NCI-H526 treated with DMSO at 0.1 percent for 48 hours (cell line): ENCODE data around the gene PPP1R14B.
"Not testable (repeated sequence)": the region's sequence is repeated elsewhere in the genome, so short reads cannot be mapped to it uniquely, and the experiment has no call there.

Source experiments
- DNase-seq: peaks from one replicate; lab custom pipeline; 2025; lab: John Stamatoyannopoulos, UW

The PPP1R14B gene

GRCh38 chr11:64260147-64260708, 13.5 kb upstream of the PPP1R14B start:
- DNase-seq: no peak

GRCh38 chr11:64259533-64260067, 12.9 kb upstream of the PPP1R14B start:
- DNase-seq: no peak

- DNase-seq: no peak
Measured at GRCh38 chr11:64258946-64259532, 12.3 kb upstream of the PPP1R14B start.

GRCh38 chr11:64258356-64258755, 11.6 kb upstream of the PPP1R14B start:
- DNase-seq: no peak

- DNase-seq: no peak
Measured at GRCh38 chr11:64256300-64256699, 9.6 kb upstream of the PPP1R14B start.

GRCh38 chr11:64255135-64256128, 8.7 kb upstream of the PPP1R14B start:
- no peak for DNase-seq

GRCh38 chr11:64254326-64254725, 7.6 kb upstream of the PPP1R14B start:
- no peak for DNase-seq

GRCh38 chr11:64253481-64253880, 6.7 kb upstream of the PPP1R14B start:
- no peak for DNase-seq

GRCh38 chr11:64253043-64253442, 6.3 kb upstream of the PPP1R14B start:
- DNase-seq: no peak

- no peak for DNase-seq
Measured at GRCh38 chr11:64252003-64252872, 5.5 kb upstream of the PPP1R14B start.

GRCh38 chr11:64251753-64252002, 4.9 kb upstream of the PPP1R14B start:
- no peak for DNase-seq

- DNase-seq: no peak
Measured at GRCh38 chr11:64251016-64251752, 4.4 kb upstream of the PPP1R14B start, which contains the start of gene PLCB3. TSS of gene PLCB3 (plus strand) at chr11:64251530. CDS start at chr11:64251650, 120 bp downstream.

GRCh38 chr11:64250415-64251015, 3.8 kb upstream of the PPP1R14B start:
- no peak for DNase-seq

- DNase-seq: peak; percentile 12
Measured at GRCh38 chr11:64249563-64250414, 3.0 kb upstream of the PPP1R14B start.

- no peak for DNase-seq
Measured at GRCh38 chr11:64249038-64249437, 2.3 kb upstream of the PPP1R14B start.

- DNase-seq: no peak
Measured at GRCh38 chr11:64248578-64248977, 1.8 kb upstream of the PPP1R14B start.

GRCh38 chr11:64247729-64248531, 1.2 kb upstream of the PPP1R14B start:
- DNase-seq: peak; percentile 67

GRCh38 chr11:64246621-64246870, 197 bp downstream of the PPP1R14B start:
- not testable (repeated sequence) for DNase-seq
